ENCODE data around the gene MINDY4B. TPM values are rescaled to one million over a fixed set of nuclear protein-coding genes. Genes with fewer than 3 reads are reported as not detected.

Gene MINDY4B
- total and polyA plus RNA-seq, 2 of the 8 experiments (the other 6 are each of a cell fraction or from before 2014, with no cell fraction given) = not detected

GRCh38 chr3:150897592-150897991 lies 7.6 kb downstream of the MINDY4B start:
- Histone ChIP-seq H2AFZ (ENCODE audit: low read length) (no peak overlapping the region), H2BK5ac (ENCODE audit: low read depth, low read length) (no peak overlapping the region), H2BK20ac (ENCODE audit: low read length) (no peak overlapping the region), H2BK12ac (ENCODE audit: low read depth, low read length) (no peak overlapping the region), H4K91ac (replicated peaks; ENCODE audit: insufficient read length, low read length) (no peak overlapping the region), H3K27ac (ENCODE audit: low read depth, low read length) (no peak overlapping the region), H3K4me1 (replicated peaks in 1 of 4; ENCODE audit: control insufficient read depth in 3 of 4, insufficient read depth in 4 of 4, low read length in 3 of 4) (no peaks in the 10 kb centered on the region), H4K5ac (ENCODE audit: insufficient read length, low read depth, low read length) (no peak overlapping the region), H4K8ac (ENCODE audit: extremely low read depth, insufficient read depth, low read length) (no peak overlapping the region), H4K20me1 (replicated peaks in 1 of 2; ENCODE audit: control insufficient read depth in 1 of 2, insufficient read depth in 2 of 2, low read length in 2 of 2) (no peaks in the 10 kb centered on the region), H3K9me3 (ENCODE audit: insufficient read depth in 2 of 2, low read depth in 1 of 2, low read length in 1 of 2) (no peaks in the 10 kb centered on the region), H3K36me3 (ENCODE audit: control insufficient read depth in 2 of 4, insufficient read depth in 4 of 4, low read length in 3 of 4) (no peaks in the 10 kb centered on the region), H3K4me3 (ENCODE audit: extremely low read depth in 1 of 4, insufficient read depth in 2 of 4, low read depth in 3 of 4, low read length in 4 of 4) (no peak overlapping the region), H3K27me3 (replicated peaks in 1 of 4; ENCODE audit: control insufficient read depth in 3 of 4, extremely low read depth in 1 of 4, insufficient read depth in 3 of 4, low read length in 3 of 4) (no peaks in the 10 kb centered on the region), H3K4ac (replicated peaks; ENCODE audit: insufficient read length, low read depth, low read length) (no peak overlapping the region), H3K79me1 (ENCODE audit: low read depth, low read length) (no peaks in the 10 kb centered on the region), H3K14ac (ENCODE audit: insufficient read length) (no peak overlapping the region), H3K9ac (replicated peaks in 1 of 4; ENCODE audit: extremely low read depth in 1 of 4, low read depth in 3 of 4, low read length in 3 of 4) (no peak overlapping the region), H2BK15ac (ENCODE audit: low read length) (no peak overlapping the region), H3K56ac (replicated peaks; ENCODE audit: insufficient read length, low read depth, low read length) (no peak overlapping the region), H2BK120ac (replicated peaks; ENCODE audit: low read depth, low read length) (no peak overlapping the region), H2AK5ac (ENCODE audit: low read depth, low read length) (no peak overlapping the region), H3K23me2 (ENCODE audit: low read depth, low read length) (no peaks in the 10 kb centered on the region; the same call in 1 of the 2 replicates), H3K4me2 (ENCODE audit: insufficient read depth in 1 of 2, low read depth in 2 of 2, low read length in 2 of 2) (no peak overlapping the region), H3K18ac (ENCODE audit: extremely low read depth, low read length) (no peak overlapping the region), H3K79me2 (ENCODE audit: control insufficient read depth in 1 of 2, insufficient read depth in 2 of 2, low read length in 2 of 2) (no peaks in the 10 kb centered on the region), H3K23ac (ENCODE audit: insufficient read length) (no peak overlapping the region)
- FAIRE-seq (no peak), DNase-seq (ENCODE audit: low read depth in 1 of 2, low spot score in 2 of 2) (no peak)
- 90% methylated on average over 3 of the region's 3 CpGs; no CpG with 5 or more reads in 1 of the 2 experiments for WGBS, 2 experiments (ENCODE audit: extremely low coverage in 1 of 2, insufficient coverage in 1 of 2, insufficient read length in 1 of 2, insufficient replicate concordance in 2 of 2, low coverage in 1 of 2, low lambda C conversion rate in 2 of 2, missing lambda C conversion rate in 1 of 2)
- CTCF ChIA-PET (ENCODE audit: partially characterized antibody) = interaction anchor here (0.6 to 2.0 kb wide), 8 partner anchors 8 to 1272 kb away, joined by 3 to 6 read pairs (median 4); no protein-coding TSS in a partner anchor
- POLR2A ChIA-PET (ENCODE audit: partially characterized antibody) = interaction anchor here (1.1 kb wide), 1 partner anchor 8 kb away, joined by 3 read pairs; no protein-coding TSS in a partner anchor
- TF ChIP-seq, protein P1, sequence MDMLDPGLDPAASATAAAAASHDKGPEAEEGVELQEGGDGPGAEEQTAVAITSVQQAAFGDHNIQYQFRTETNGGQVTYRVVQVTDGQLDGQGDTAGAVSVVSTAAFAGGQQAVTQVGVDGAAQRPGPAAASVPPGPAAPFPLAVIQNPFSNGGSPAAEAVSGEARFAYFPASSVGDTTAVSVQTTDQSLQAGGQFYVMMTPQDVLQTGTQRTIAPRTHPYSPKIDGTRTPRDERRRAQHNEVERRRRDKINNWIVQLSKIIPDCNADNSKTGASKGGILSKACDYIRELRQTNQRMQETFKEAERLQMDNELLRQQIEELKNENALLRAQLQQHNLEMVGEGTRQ (IDR thresholded peaks at IDR 0.05; ENCODE audit: low read length) = no peak
- TF ChIP-seq SIN3A (conservative IDR thresholded peaks at IDR 0.05 in 1 of 2, IDR thresholded peaks at IDR 0.05 in 1 of 2; ENCODE audit: low read depth in 1 of 2, low read length in 2 of 2) (no peak), SIRT6 (IDR thresholded peaks at IDR 0.05; ENCODE audit: low read length) (no peak), RXRA (IDR thresholded peaks at IDR 0.05; ENCODE audit: insufficient read depth, low read depth, low read length) (no peak), SP4 (IDR thresholded peaks at IDR 0.05; ENCODE audit: low read length) (no peak), YY1 (IDR thresholded peaks at IDR 0.05; ENCODE audit: low read depth, low read length) (no peak), TEAD4 (IDR thresholded peaks at IDR 0.05; ENCODE audit: low read depth, low read length) (no peak)
- TF ChIP-seq, protein P2, sequence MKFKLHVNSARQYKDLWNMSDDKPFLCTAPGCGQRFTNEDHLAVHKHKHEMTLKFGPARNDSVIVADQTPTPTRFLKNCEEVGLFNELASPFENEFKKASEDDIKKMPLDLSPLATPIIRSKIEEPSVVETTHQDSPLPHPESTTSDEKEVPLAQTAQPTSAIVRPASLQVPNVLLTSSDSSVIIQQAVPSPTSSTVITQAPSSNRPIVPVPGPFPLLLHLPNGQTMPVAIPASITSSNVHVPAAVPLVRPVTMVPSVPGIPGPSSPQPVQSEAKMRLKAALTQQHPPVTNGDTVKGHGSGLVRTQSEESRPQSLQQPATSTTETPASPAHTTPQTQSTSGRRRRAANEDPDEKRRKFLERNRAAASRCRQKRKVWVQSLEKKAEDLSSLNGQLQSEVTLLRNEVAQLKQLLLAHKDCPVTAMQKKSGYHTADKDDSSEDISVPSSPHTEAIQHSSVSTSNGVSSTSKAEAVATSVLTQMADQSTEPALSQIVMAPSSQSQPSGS (IDR thresholded peaks at IDR 0.05; ENCODE audit: low read length) = no peak

All from H1 (cell line).